WERI-Rb-1 (cell line): Measurements from ENCODE around the gene CYP2A7.
"Not testable (repeated sequence)": the region's sequence is repeated elsewhere in the genome, so short reads cannot be mapped to it uniquely, and the experiment has no call there.

ENCODE experiments used
- DNase-seq: peaks from one replicate; pipeline ENCODE4 v3.0.0-alpha.2; 2020
- H3K27ac ChIP-seq: fragments of 250-450 bp; sonication (Bioruptor Pico); 2 replicates; pipeline ENCODE4 v1.5.1; 2020; ENCODE audit warnings: mild to moderate bottlenecking, moderate library complexity
- H3K27me3 ChIP-seq: fragments of 250-450 bp; sonication (Bioruptor Pico); 2 replicates; pipeline ENCODE4 v1.5.1; 2021; ENCODE audit warnings: mild to moderate bottlenecking, low read depth, moderate library complexity; ENCODE audit not compliant: insufficient read depth, severe bottlenecking
- H3K36me3 ChIP-seq: fragments of 250-450 bp; sonication (Bioruptor Pico); 2 replicates; pipeline ENCODE4 v1.5.1; 2020; ENCODE audit warnings: mild to moderate bottlenecking, moderate library complexity
- H3K4me3 ChIP-seq: 2 replicates; pipeline ENCODE4 v1.5.1; 2011; ENCODE audit warnings: low read depth, mild to moderate bottlenecking, control low read depth, low read length
- H3K9me3 ChIP-seq: fragments of 250-450 bp; sonication (Bioruptor Pico); 2 replicates; pipeline ENCODE4 v1.5.1; 2021; ENCODE audit warnings: mild to moderate bottlenecking, moderate library complexity; ENCODE audit not compliant: severe bottlenecking
- TF ChIP-seq, protein P1 (sequence below): IDR thresholded peaks from 2 replicates; pipeline ENCODE4 v1.5.1; 2011; ENCODE audit warnings: low read depth, mild to moderate bottlenecking, control low read depth, inconsistent platforms, low read length

Gene CYP2A7

DNA sequence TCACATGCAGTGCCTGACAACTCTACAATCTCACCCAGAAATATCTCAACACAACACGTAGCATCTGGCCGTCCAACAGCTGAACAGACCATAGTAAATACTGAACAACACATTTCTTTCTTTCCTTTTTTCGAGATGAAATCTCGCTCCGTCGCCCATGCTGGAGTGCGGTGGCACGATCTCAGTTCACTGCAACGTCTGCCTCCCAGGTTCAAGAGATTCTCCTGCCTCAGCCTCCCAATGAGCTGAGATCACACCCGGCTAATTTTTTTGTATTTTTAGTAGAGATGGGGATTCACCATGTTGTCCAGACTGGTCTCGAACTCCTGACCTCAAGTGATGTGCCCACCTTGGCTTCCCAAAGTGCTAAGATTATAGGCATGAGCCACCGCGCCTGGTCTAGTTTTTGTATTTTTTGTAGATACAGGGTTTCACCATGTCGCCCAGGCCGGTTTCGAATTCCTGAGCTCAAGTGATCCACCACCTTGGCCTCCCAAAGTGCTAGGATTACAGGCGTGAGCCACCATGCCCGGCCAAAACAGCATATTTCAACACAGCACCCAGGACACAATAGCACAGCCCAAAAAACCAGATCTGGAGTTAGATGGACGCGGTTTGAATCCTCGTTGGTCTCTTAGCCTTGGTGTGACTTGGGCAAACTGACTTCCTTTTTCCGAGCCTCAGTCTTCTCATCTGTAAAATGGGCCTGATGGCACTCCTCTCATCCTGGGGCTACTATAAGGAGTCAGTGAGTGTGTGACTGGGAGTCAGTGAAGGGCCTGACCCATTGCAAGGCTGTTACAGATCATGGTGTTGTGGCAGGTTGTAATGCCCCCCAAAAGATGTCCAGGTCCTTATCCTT, 54.4 kb downstream of the CYP2A7 start:
- no peak overlapping the region for H3K27ac ChIP-seq
- no peaks in the 10 kb centered on the region for H3K9me3 ChIP-seq
- TF ChIP-seq, protein P1, sequence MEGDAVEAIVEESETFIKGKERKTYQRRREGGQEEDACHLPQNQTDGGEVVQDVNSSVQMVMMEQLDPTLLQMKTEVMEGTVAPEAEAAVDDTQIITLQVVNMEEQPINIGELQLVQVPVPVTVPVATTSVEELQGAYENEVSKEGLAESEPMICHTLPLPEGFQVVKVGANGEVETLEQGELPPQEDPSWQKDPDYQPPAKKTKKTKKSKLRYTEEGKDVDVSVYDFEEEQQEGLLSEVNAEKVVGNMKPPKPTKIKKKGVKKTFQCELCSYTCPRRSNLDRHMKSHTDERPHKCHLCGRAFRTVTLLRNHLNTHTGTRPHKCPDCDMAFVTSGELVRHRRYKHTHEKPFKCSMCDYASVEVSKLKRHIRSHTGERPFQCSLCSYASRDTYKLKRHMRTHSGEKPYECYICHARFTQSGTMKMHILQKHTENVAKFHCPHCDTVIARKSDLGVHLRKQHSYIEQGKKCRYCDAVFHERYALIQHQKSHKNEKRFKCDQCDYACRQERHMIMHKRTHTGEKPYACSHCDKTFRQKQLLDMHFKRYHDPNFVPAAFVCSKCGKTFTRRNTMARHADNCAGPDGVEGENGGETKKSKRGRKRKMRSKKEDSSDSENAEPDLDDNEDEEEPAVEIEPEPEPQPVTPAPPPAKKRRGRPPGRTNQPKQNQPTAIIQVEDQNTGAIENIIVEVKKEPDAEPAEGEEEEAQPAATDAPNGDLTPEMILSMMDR: no peak
- no peak for DNase-seq
- H3K4me3 ChIP-seq: no peak overlapping the region
- 0 out of 2 replicates have a peak, but pooled peaks cover 3% of the 10 kb centered on the region for H3K36me3 ChIP-seq
- H3K27me3 ChIP-seq: no peaks in the 10 kb centered on the region

DNA sequence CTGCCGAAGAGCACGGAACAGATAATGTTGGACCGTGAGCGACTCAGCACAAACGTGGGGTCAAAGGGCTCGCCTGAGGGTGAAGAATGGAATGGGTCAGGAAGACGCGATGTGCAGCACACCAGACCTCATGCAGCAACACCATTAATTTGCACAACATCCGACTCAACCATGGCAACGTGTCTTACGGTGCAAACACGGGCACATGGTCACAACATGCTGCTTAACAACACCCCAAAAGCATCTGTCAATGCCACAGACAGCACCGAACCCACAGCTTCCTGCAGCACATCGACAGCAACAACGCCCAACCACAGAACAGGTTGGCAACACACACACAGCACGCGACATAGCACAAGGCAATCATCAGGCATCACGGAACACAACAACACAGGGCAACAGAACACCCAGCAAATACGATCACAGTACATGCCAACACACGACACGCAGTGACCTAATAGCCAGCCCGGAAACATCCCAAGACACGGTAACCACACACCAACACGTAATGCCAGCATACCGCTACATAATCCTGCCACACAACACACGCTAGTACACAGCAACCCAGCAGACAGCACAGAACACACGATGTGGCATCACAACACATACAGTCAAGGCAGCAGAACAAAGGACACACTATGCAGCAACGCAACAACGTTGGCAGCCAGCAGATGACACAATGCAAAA, 55.2 kb downstream of the CYP2A7 start:
- H3K27ac ChIP-seq, H3K36me3 ChIP-seq, DNase-seq, H3K27me3 ChIP-seq, H3K9me3 ChIP-seq, H3K4me3 ChIP-seq: not testable (repeated sequence)

DNA sequence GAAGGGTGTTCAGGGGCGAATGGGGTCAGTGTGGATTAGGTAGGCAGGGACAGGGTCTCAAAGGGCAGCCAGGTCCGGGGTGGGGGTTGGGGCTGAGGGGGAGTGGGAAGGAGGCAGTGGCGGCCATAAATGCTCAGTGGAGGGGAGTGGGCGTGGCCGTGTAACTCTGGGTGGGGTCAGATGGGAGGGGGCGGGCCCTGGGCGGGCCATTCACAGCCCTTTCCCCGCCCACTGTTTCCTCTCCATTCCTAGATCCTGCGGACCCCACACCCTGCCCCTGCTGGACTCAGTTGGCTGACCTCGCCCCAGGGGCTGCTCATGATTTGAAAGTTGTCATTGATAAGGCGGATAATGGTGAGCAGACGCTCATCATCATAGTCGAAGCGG, 55.7 kb downstream of the CYP2A7 start:
- not testable (repeated sequence) for H3K27ac ChIP-seq, DNase-seq, H3K4me3 ChIP-seq, H3K9me3 ChIP-seq, H3K27me3 ChIP-seq, H3K36me3 ChIP-seq

DNA sequence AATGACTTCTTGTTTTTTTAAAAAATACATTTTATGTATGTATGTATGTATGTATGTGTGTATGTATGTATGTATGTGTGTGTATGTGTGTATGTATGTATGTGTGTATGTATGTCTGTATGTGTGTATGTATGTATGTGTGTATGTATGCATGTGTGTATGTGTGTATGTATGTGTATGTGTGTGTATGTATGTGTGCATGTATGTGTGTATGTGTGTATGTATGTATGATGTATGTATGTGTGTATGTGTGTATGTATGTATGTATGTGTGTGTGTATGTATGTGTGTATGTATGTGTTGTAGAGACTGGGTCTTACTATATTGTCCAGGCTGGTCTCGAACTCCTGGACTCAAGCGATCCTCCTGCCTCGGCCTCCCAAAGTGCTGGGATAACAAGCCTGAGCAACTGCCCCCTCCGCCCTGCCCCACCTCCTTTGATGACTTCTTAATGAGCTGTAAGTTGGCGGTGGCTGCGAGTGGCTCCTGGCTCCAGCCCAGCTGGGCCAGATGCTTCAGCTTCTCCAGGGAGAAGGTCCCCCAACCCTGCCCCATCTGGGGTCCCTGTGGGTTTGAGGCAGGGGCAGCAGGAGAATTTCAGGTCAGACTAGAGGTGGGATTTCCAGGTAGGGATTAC, 56.5 kb downstream of the CYP2A7 start:
- H3K27me3 ChIP-seq, H3K9me3 ChIP-seq, H3K36me3 ChIP-seq, H3K4me3 ChIP-seq, H3K27ac ChIP-seq, DNase-seq: not testable (repeated sequence)
